ENCODE data around the gene CCR9. TPM values are rescaled to one million over a fixed set of nuclear protein-coding genes. Genes with fewer than 3 reads are reported as not detected.

CCR9 gene
- total and polyA plus RNA-seq, 2 donors (not counting 1 experiment from before 2014, with no cell fraction given), result not detected

- Histone ChIP-seq H3K4me3 (replicated peaks in 1 of 4; ENCODE audit: control extremely low read depth in 1 of 4, insufficient read depth in 1 of 4, low read depth in 3 of 4, low read length in 4 of 4) (no peak overlapping the region), H3K9ac (ENCODE audit: insufficient read depth, low read length) (no peak overlapping the region), H3K4me2 (ENCODE audit: extremely low read depth, insufficient read depth, low read length) (no peak overlapping the region), H3K27ac (ENCODE audit: insufficient read depth, low read length) (no peak overlapping the region), H3K27me3 (ENCODE audit: control insufficient read depth, insufficient read depth, low read length) (no peaks in the 10 kb centered on the region), H2AFZ (ENCODE audit: low read length) (no peak overlapping the region), H4K20me1 (ENCODE audit: control insufficient read depth, extremely low read depth, insufficient read depth, low read length) (no peaks in the 10 kb centered on the region), H3K9me3 (ENCODE audit: control insufficient read depth, insufficient read depth, low read depth, low read length) (no peaks in the 10 kb centered on the region), H3K79me2 (ENCODE audit: control insufficient read depth, insufficient read depth, low read length) (no peaks in the 10 kb centered on the region), H3K36me3 (ENCODE audit: control insufficient read depth, insufficient read depth, low read length) (peaks cover 13% of the 10 kb centered on the region), H3K4me1 (ENCODE audit: control insufficient read depth, extremely low read depth, insufficient read depth, low read length) (peaks cover 18% of the 10 kb centered on the region)
- TF ChIP-seq CTCF (conservative IDR thresholded peaks at IDR 0.05 in 1 of 2, IDR thresholded peaks at IDR 0.05 in 1 of 2; ENCODE audit: low read depth in 1 of 2, low read length in 2 of 2) (no peak), EZH2 (IDR thresholded peaks at IDR 0.05; ENCODE audit: low read length, missing control alignments) (no peak)
- no peak for DNase-seq (ENCODE audit: low read depth in 2 of 2)
These were observed 60.5 kb downstream of the CCR9 start for GRCh38 chr3:45946875-45947274.

GRCh38 chr3:45947361-45947760 lies 61.0 kb downstream of the CCR9 start:
- Histone ChIP-seq H3K27ac (ENCODE audit: insufficient read depth, low read length) (no peak overlapping the region), H3K36me3 (ENCODE audit: control insufficient read depth, insufficient read depth, low read length) (peaks cover 13% of the 10 kb centered on the region), H3K9ac (ENCODE audit: insufficient read depth, low read length) (no peak overlapping the region), H3K4me3 (replicated peaks in 1 of 4; ENCODE audit: control extremely low read depth in 1 of 4, insufficient read depth in 1 of 4, low read depth in 3 of 4, low read length in 4 of 4) (no peak overlapping the region), H3K9me3 (ENCODE audit: control insufficient read depth, insufficient read depth, low read depth, low read length) (no peaks in the 10 kb centered on the region), H3K79me2 (ENCODE audit: control insufficient read depth, insufficient read depth, low read length) (no peaks in the 10 kb centered on the region), H4K20me1 (ENCODE audit: control insufficient read depth, extremely low read depth, insufficient read depth, low read length) (no peaks in the 10 kb centered on the region), H2AFZ (ENCODE audit: low read length) (no peak overlapping the region), H3K27me3 (ENCODE audit: control insufficient read depth, insufficient read depth, low read length) (no peaks in the 10 kb centered on the region), H3K4me1 (ENCODE audit: control insufficient read depth, extremely low read depth, insufficient read depth, low read length) (peaks cover 18% of the 10 kb centered on the region), H3K4me2 (ENCODE audit: extremely low read depth, insufficient read depth, low read length) (no peak overlapping the region)
- DNase-seq (ENCODE audit: low read depth in 2 of 2), result no peak
- no peak for TF ChIP-seq EZH2 (IDR thresholded peaks at IDR 0.05; ENCODE audit: low read length, missing control alignments)

GRCh38 chr3:45948311-45948781 lies 62.0 kb downstream of the CCR9 start:
- Histone ChIP-seq H3K27me3 (ENCODE audit: control insufficient read depth, insufficient read depth, low read length) (no peaks in the 10 kb centered on the region), H2AFZ (ENCODE audit: low read length) (no peak overlapping the region), H3K9ac (ENCODE audit: insufficient read depth, low read length) (no peak overlapping the region), H3K36me3 (ENCODE audit: control insufficient read depth, insufficient read depth, low read length) (peaks cover 17% of the 10 kb centered on the region), H4K20me1 (ENCODE audit: control insufficient read depth, extremely low read depth, insufficient read depth, low read length) (no peaks in the 10 kb centered on the region), H3K27ac (ENCODE audit: insufficient read depth, low read length) (peak overlapping the region; percentile 51), H3K4me1 (ENCODE audit: control insufficient read depth, extremely low read depth, insufficient read depth, low read length) (peaks cover 18% of the 10 kb centered on the region), H3K4me3 (replicated peaks in 1 of 4; ENCODE audit: control extremely low read depth in 1 of 4, insufficient read depth in 1 of 4, low read depth in 3 of 4, low read length in 4 of 4) (no peak overlapping the region), H3K4me2 (ENCODE audit: extremely low read depth, insufficient read depth, low read length) (no peak overlapping the region), H3K9me3 (ENCODE audit: control insufficient read depth, insufficient read depth, low read depth, low read length) (no peaks in the 10 kb centered on the region), H3K79me2 (ENCODE audit: control insufficient read depth, insufficient read depth, low read length) (no peaks in the 10 kb centered on the region)
- TF ChIP-seq CTCF (conservative IDR thresholded peaks at IDR 0.05 in 1 of 2, IDR thresholded peaks at IDR 0.05 in 1 of 2; ENCODE audit: low read depth in 1 of 2, low read length in 2 of 2) (no peak), EZH2 (IDR thresholded peaks at IDR 0.05; ENCODE audit: low read length, missing control alignments) (no peak)
- DNase-seq (ENCODE audit: low read depth in 2 of 2), result peak; percentile 60 to 83

Data from fibroblast of lung (primary cell).